GM12878 (cell line): ENCODE measurements around the gene FBXO42. TPM values are rescaled to one million over a fixed set of nuclear protein-coding genes. Genes with fewer than 3 reads are reported as not detected.
"Not testable (repeated sequence)": the region's sequence is repeated elsewhere in the genome, so short reads cannot be mapped to it uniquely, and the experiment has no call there.

Experiments
- ATAC-seq: fragments of 200-7000 bp; cut with Tn5 transposase; 3 replicates; pipeline ENCODE4 v1.9.1; 2020; ENCODE audit warnings: mild to moderate bottlenecking, moderate library complexity
- BruUV-seq: library from RNA; stranded (reverse); fragments of 400-500 nt; replicated peaks from 2 replicates; lab custom pipeline; 2021; lab: Mats Ljungman, UMichigan
- CTCF ChIA-PET: fragments of 300-600 bp; sonication (Branson Sonifier 250); formaldehyde crosslinking; extraction: SDS; loops from one replicate; lab custom pipeline; 2021; ENCODE audit warnings: inconsistent platforms; lab: Yijun Ruan, JAX
- POLR2A ChIA-PET: fragments of 350-600 bp; formaldehyde crosslinking; extraction: SDS; loops from one replicate; lab custom pipeline; 2021; ENCODE audit warnings: inconsistent platforms; lab: Charles Lee
- RAD21 ChIA-PET: fragments of 300-600 bp; sonication (Branson Sonifier 250); formaldehyde crosslinking; loops from one replicate; lab custom pipeline; 2023; ENCODE audit warnings: antibody characterized with exemption; ENCODE audit not compliant: unreplicated experiment; lab: Charles Lee
- SMC1A ChIA-PET: fragments of 300-600 bp; sonication (Branson Sonifier 250); formaldehyde crosslinking; loops from one replicate; lab custom pipeline; 2023; ENCODE audit not compliant: unreplicated experiment, uncharacterized antibody; lab: Charles Lee
- DNase-seq: peaks from one replicate; pipeline ENCODE4 v3.0.0-alpha.2; 2011; ENCODE audit warnings: low read depth, low spot score
- FAIRE-seq: peaks from 3 replicates; lab custom pipeline; 2011; peaks lifted over from hg19 to GRCh38; lab: Jason Lieb, UNC
- H2AFZ ChIP-seq: 2 replicates; pipeline ENCODE4 v1.6.0; 2011; ENCODE audit warnings: low read depth, low read length, control low read depth; ENCODE audit not compliant: control insufficient read depth
- H3K27ac ChIP-seq: 2 replicates; pipeline ENCODE4 v1.5.1; 2011; ENCODE audit warnings: control low read depth; ENCODE audit not compliant: control insufficient read depth, insufficient read depth
- H3K27me3 ChIP-seq, 2 experiments: replicated peaks in 1 of 2; 2 replicates each; pipeline versions ENCODE4 v1.6.0 to v1.6.1; 2011; ENCODE audit warnings: low read length in 1 of 2; ENCODE audit not compliant: control insufficient read depth in 2 of 2, insufficient read depth in 2 of 2
- H3K36me3 ChIP-seq, 2 experiments: 2 replicates each; pipeline ENCODE4 v1.5.1; 2011; ENCODE audit warnings: low read length in 1 of 2; ENCODE audit not compliant: control insufficient read depth in 2 of 2, insufficient read depth in 2 of 2
- H3K4me1 ChIP-seq: 2 replicates; pipeline ENCODE4 v1.6.1; 2011; ENCODE audit warnings: mild to moderate bottlenecking, low read length, moderate library complexity, mixed read lengths; ENCODE audit not compliant: control insufficient read depth, insufficient read depth
- H3K4me2 ChIP-seq: 2 replicates; pipeline ENCODE4 v1.6.0; 2011; ENCODE audit warnings: control low read depth; ENCODE audit not compliant: control insufficient read depth, insufficient read depth
- H3K4me3 ChIP-seq: fragments of 200-600 bp; sonication (generic); 2 replicates; pipeline ENCODE4 v1.5.1; 2016
- H3K79me2 ChIP-seq: 2 replicates; pipeline ENCODE4 v1.6.0; 2011; ENCODE audit warnings: low read length; ENCODE audit not compliant: control insufficient read depth, insufficient read depth
- H3K9ac ChIP-seq: 2 replicates; pipeline ENCODE4 v1.8.0; 2011; ENCODE audit warnings: low read length, control low read depth, mixed read lengths; ENCODE audit not compliant: control insufficient read depth, insufficient read depth
- H3K9me3 ChIP-seq: replicated peaks from 3 replicates; pipeline ENCODE4 v1.5.1; 2011; ENCODE audit warnings: mild to moderate bottlenecking, low read length; ENCODE audit not compliant: control insufficient read depth, insufficient read depth
- H4K20me1 ChIP-seq: 2 replicates; pipeline ENCODE4 v1.6.0; 2011; ENCODE audit not compliant: control insufficient read depth, insufficient read depth
- BCL3 ChIP-seq: IDR thresholded peaks from 2 replicates; pipeline ENCODE4 v1.6.1; 2011; ENCODE audit warnings: borderline replicate concordance, low read depth, mild to moderate bottlenecking, moderate library complexity, low read length; ENCODE audit not compliant: insufficient read depth, poor library complexity, severe bottlenecking
- CEBPB ChIP-seq, 2 experiments: fragments of 150-350 bp in 1 of 2; IDR thresholded peaks; 2 replicates each; pipeline ENCODE4 v1.6.1; 2012 to 2014; ENCODE audit warnings: low read depth in 2 of 2, low read length in 2 of 2, borderline replicate concordance in 1 of 2, inconsistent platforms in 1 of 2
- CHD2 ChIP-seq: IDR thresholded peaks from 2 replicates; pipeline ENCODE4 v1.6.1; 2011; ENCODE audit warnings: low read depth, low read length, improper control_type of control experiment, borderline replicate concordance
- ELK1 ChIP-seq: IDR thresholded peaks from 2 replicates; pipeline ENCODE4 v1.6.1; 2012; ENCODE audit warnings: low read depth, low read length, improper control_type of control experiment
- FOXK2 ChIP-seq: fragments of 450-650 bp; IDR thresholded peaks from 2 replicates; pipeline ENCODE4 v1.6.1; 2017; ENCODE audit warnings: mild to moderate bottlenecking, moderate library complexity
- JUNB ChIP-seq: IDR thresholded peaks from 2 replicates; pipeline ENCODE4 v1.6.1; 2016; ENCODE audit warnings: antibody characterized with exemption, mild to moderate bottlenecking
- MXI1 ChIP-seq: fragments of 150-350 bp; IDR thresholded peaks from 2 replicates; pipeline ENCODE4 v1.6.1; 2011; ENCODE audit warnings: low read depth, mild to moderate bottlenecking, inconsistent platforms, low read length, improper control_type of control experiment
- NR2F1 ChIP-seq: fragments of 450-650 bp; conservative IDR thresholded peaks from 2 replicates; pipeline ENCODE4 v1.6.1; 2017; ENCODE audit warnings: mild to moderate bottlenecking
- PBX3 ChIP-seq: IDR thresholded peaks from 2 replicates; pipeline ENCODE4 v1.6.1; 2011; ENCODE audit warnings: mild to moderate bottlenecking, low read depth, low read length, moderate library complexity; ENCODE audit not compliant: insufficient replicate concordance
- SIX5 ChIP-seq: IDR thresholded peaks from 2 replicates; pipeline ENCODE4 v1.6.1; 2011; ENCODE audit warnings: mild to moderate bottlenecking, low read depth, low read length, moderate library complexity; ENCODE audit not compliant: severe bottlenecking
- USF1 ChIP-seq: IDR thresholded peaks from 2 replicates; pipeline ENCODE4 v1.6.1; 2011; ENCODE audit warnings: borderline replicate concordance, low read depth, mild to moderate bottlenecking, moderate library complexity, mixed read lengths, low read length; ENCODE audit not compliant: insufficient read depth; ENCODE audit errors: extremely low read length
- WRNIP1 ChIP-seq: IDR thresholded peaks from 2 replicates; pipeline ENCODE4 v1.6.1; 2011; ENCODE audit warnings: low read depth, low read length, improper control_type of control experiment, borderline replicate concordance
- WGBS: methylation state at CpG from one replicate; pipeline ENCODE4 v1.1.6; 2016; ENCODE audit warnings: low lambda C conversion rate; ENCODE audit not compliant: insufficient replicate concordance, insufficient coverage; ENCODE audit errors: missing lambda C conversion rate; 5-methylcytosine and 5-hydroxymethylcytosine counted together
- in situ Hi-C: fragments of 300-500 bp; cut with MboI; formaldehyde crosslinking; loops from 9 replicates; pipeline ENCODE4 v1.14.3; 2018; ENCODE audit warnings: mixed read lengths
- intact Hi-C: fragments of 100-400 bp; cut with micrococcal nuclease; formaldehyde crosslinking; loops from one replicate; pipeline ENCODE4 v1.14.2; 2022; ENCODE audit not compliant: unreplicated experiment
- polyA plus RNA-seq, 11 experiments: library from polyadenylated mRNA; depleted of rRNA in 4 of 11; unstranded in 6 of 11; stranded (reverse) in 5 of 11; fragments of >200 nt; fragmentation: Nextera tagmentation in 4 of 11; fragmentation: Illumina TruSeq in 1 of 11; extraction: Ambion mirVana in 4 of 11; extraction: Trizol in 1 of 11; gene quantifications; 1 replicate in 1 of 11; 2 replicates in 10 of 11; pipeline versions ENCODE4 v1.2.1 to v1.2.3, GENCODE V29; 2011 to 2016; ENCODE audit warnings: inconsistent platforms in 2 of 11, missing spikeins in 2 of 11, low read depth in 1 of 11
- total RNA-seq, 4 experiments: library from RNA; depleted of rRNA in 3 of 4; stranded (reverse); fragments of >200 nt in 3 of 4; fragmentation: Illumina TruSeq in 1 of 4; extraction: Trizol in 1 of 4; gene quantifications; 2 replicates each; pipeline versions ENCODE4 v1.2.1 to v1.2.3, GENCODE V29; 2013 to 2021

Gene FBXO42
- total and polyA plus RNA-seq, 10 of the 15 experiments (the other 5 are each of a cell fraction or from before 2014, with no cell fraction given): 6.1 to 23.8 (median 15.2) TPM

- H3K9me3 ChIP-seq: no peaks in the 10 kb centered on the region
- H3K4me2 ChIP-seq: no peak overlapping the region
- in situ Hi-C loops: no loop called here
- no peak overlapping the region for H3K9ac ChIP-seq
- H2AFZ ChIP-seq: no peak overlapping the region
- H3K79me2 ChIP-seq: no peaks in the 10 kb centered on the region
- H3K36me3 ChIP-seq: peaks cover 4 to 17% of the 10 kb centered on the region in 2 experiments; a peak in 3 of 4 replicates
- peaks cover 2% of the 10 kb centered on the region; the same call in 1 of the 2 replicates for H3K4me1 ChIP-seq
- POLR2A ChIA-PET: no interaction called here
- no TSS peak for BruUV-seq
- no peak overlapping the region for H3K27ac ChIP-seq
- 63% methylated on average over 3 of the region's 3 CpGs for WGBS
- FAIRE-seq: no peak
- ATAC-seq: no peak
- no peak for DNase-seq
- H4K20me1 ChIP-seq: no peaks in the 10 kb centered on the region
- RAD21 ChIA-PET: interaction anchor here (0.6 kb wide), 1 partner anchor 24 kb away, joined by 3 read pairs; no protein-coding TSS in a partner anchor
- no peak for TF ChIP-seq FOXK2
- no peak for TF ChIP-seq ELK1
- TF ChIP-seq SIX5: no peak
- no peak for TF ChIP-seq WRNIP1
- no peak for TF ChIP-seq MXI1
- no peak for TF ChIP-seq CHD2
- no peak for TF ChIP-seq BCL3
- TF ChIP-seq PBX3: no peak
- no peak for TF ChIP-seq JUNB
- no peak for TF ChIP-seq CEBPB (IDR thresholded peaks at IDR 0.05; ENCODE audit: borderline replicate concordance in 1 of 2, low read depth in 2 of 2, low read length in 2 of 2)
- no peak for TF ChIP-seq NR2F1
- no peak for TF ChIP-seq USF1
- intact Hi-C loops: no loop called here
- SMC1A ChIA-PET: no interaction called here
- no peaks in the 10 kb centered on the region for H3K27me3 ChIP-seq
- CTCF ChIA-PET: interaction anchor here (0.9 kb wide), 1 partner anchor 20 kb away, joined by 4 read pairs; no protein-coding TSS in a partner anchor
- no peak overlapping the region for H3K4me3 ChIP-seq
These were observed 94.3 kb downstream of the FBXO42 start for GRCh38 chr1:16257968-16258367.

- ChIA-PET CTCF (interaction anchor here (0.9 kb wide), 1 partner anchor 20 kb away, joined by 4 read pairs; no protein-coding TSS in a partner anchor), RAD21 (interaction anchor here (0.6 kb wide), 1 partner anchor 24 kb away, joined by 3 read pairs; no protein-coding TSS in a partner anchor)
- 94% methylated on average over 3 of the region's 3 CpGs for WGBS
- peaks cover 4 to 17% of the 10 kb centered on the region in 2 experiments; a peak in 3 of 4 replicates for H3K36me3 ChIP-seq
- POLR2A ChIA-PET, BruUV-seq, SMC1A ChIA-PET, DNase-seq, in situ Hi-C loops, FAIRE-seq, H2AFZ ChIP-seq, H3K9ac ChIP-seq, ATAC-seq, H3K27ac ChIP-seq, H4K20me1 ChIP-seq, H3K4me3 ChIP-seq, H3K4me1 ChIP-seq, H3K4me2 ChIP-seq, H3K27me3 ChIP-seq, intact Hi-C loops, H3K79me2 ChIP-seq, H3K9me3 ChIP-seq: not testable (repeated sequence)
These were observed 94.7 kb downstream of the FBXO42 start for GRCh38 chr1:16257556-16257955.
